ENCODE results near the gene NDUFAF5.
A peak's percentile ranks its signal among the peaks of the same experiment; 100 is the strongest.
"Not testable (repeated sequence)": the region's sequence is repeated elsewhere in the genome, so short reads cannot be mapped to it uniquely, and the experiment has no call there.

The NDUFAF5 gene, protein sequence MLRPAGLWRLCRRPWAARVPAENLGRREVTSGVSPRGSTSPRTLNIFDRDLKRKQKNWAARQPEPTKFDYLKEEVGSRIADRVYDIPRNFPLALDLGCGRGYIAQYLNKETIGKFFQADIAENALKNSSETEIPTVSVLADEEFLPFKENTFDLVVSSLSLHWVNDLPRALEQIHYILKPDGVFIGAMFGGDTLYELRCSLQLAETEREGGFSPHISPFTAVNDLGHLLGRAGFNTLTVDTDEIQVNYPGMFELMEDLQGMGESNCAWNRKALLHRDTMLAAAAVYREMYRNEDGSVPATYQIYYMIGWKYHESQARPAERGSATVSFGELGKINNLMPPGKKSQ

DNA sequence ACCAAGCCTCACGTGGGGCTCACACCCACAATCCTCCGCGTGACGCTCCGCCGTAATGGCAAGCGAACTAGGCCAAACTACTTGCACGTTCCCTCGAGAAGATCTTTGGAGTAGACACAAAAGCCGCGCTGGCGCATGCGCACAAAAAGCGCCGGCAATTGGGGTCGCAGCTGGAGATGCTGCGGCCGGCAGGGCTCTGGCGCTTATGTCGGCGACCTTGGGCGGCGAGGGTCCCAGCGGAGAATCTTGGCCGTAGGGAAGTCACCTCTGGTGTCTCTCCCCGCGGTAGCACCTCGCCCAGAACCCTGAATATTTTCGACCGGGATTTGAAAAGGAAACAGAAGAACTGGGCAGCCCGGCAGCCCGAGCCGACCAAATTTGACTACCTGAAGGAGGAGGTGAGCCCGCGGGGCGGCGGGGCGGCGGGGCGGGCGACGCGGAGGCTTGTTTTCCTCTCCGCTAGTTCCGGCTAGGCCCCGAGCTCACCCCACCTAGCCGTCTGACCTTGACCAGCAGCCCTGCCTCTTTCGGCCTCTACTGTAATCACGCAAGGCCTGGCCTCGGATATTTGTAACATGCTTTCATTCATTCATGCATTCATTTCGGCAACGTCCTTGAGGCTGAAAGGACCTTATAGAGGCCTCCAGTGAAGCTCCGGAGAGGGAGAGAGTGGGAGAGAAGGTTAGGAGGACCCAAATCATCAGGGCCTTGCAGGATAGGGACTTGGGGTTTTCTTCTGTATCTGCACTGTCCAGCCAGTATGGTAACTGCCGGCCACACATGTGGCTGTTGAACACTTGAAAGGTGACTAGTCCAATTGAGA lies at the start of gene NDUFAF5, which contains the start of gene ESF1:
NDUFAF5 (plus strand) TSS at position 136 of the 823 bp plus-strand sequence; CDS start at position 177, 41 bp downstream.
ESF1 (minus strand) TSS at position 27 of the 823 bp plus-strand sequence. CDS start 1,779 bp downstream, outside the sequence.
- peak; percentile 96 for DNase-seq (ENCODE audit: low read depth)

DNA sequence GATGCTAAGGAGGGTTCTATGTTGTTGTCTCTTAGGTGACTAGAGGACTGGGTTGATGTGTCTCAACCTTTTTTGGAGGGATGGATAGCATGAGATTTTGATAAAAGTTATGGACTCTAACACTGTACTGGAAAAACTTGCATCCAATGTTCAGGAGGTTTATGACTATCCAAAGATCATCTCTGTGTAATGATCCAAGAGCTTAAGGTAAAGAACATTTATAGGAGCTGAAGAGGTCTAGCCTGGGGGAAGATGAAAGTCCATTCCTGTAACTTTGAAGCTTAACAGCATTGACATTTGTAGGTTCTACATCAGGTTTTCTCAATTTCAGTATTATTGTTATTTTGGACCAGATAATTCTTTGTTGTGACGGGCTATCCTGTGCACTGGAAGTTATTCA lies 49.0 kb upstream of the NDUFAF5 start:
- no peak for DNase-seq (ENCODE audit: low read depth)

DNA sequence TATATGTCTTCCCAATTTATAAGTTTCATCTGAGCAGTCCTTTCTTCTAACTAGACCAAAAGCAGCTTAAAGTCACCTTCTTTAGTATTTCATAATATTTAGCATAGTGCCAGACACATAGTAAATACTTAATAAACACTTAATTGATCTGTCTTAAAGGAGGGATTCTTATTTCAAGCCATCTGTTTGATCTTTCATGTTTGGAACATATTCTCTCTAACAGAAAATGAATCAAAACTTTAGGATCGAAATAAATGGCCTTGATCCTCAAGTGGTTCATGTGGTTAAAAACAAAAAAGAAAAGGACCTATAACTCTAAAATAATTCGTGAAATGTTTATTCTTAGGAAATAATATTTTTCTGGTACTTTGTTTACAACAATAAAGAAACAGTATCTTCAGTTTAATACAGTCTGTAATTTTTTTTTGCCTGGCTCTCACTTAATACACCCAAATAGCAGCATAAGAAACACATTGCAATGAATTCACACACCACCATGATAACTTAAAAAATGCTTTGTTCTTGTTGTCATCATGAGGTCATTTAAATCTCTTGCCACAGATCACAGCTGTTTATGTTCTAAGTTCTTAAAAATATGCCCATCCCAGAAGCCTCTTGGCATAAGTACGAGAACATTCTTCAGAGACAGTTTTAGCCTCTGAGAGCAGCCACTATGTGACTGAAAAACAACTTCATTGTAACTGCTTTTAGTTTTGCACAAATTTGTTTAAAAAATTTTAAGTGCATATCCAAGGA lies 48.2 kb upstream of the NDUFAF5 start:
- peak; percentile 39 for DNase-seq (ENCODE audit: low read depth)

DNA sequence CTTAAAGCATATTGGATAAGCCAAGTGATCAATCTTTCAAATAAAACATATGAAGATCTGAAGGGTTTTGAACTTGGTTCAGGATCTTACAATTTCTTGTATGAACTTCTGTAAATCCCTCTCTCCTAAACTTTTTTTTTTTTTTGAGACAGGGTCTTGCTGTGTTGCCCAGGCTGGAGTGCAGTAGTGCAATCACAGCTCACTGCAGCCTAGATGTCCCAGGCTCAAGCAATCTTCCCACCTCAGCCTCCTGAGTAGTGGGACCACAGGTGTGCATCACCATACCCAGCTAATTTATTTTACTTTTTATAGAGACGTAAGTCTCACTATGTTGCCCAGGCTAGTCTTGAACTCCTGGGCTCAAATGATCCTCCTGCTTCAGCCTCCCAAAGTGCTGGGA lies 46.6 kb upstream of the NDUFAF5 start:
- DNase-seq (ENCODE audit: low read depth) = not testable (repeated sequence)

DNA sequence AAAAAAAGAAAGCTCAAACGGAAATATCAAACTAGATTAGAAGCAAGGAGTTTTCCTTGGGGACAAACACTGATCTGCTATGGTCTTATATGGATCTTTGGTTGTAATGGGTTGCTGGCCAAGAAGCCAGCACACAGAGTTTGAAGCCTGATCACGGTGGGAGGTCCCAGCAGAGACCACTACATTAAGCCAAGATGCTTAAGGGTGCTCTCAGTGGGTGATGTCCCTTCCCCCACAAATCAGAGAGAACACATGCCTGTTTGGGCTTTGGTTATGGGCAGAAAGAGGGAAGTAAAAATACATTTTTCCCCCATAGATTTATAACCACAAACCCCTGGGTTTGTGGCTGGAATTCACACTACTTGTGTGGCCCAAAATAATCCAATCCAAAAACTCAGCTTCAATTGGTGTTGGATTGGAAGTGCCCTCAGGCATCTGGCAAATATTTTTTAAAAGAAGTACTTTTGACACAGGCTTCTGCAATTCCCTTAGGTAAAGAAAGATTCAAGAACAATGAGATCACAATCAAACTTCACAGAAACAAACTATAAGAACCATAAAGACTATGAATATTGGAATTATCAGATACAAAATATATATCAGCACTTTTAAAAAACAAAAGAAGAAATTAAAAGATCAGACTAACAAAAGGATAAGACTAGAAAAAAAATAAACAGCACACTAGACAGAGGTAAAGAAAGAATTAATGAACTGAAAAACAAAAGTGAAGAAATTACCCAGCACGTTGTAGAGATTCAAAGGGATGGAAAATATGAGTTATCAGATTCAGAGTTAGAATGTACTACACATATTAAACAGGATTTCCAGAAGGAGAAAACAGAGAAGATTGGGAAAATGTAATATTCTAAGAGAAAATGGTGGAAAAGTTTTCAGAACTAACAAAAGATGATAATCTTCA lies 44.8 kb upstream of the NDUFAF5 start:
- DNase-seq (ENCODE audit: low read depth) = no peak

DNA sequence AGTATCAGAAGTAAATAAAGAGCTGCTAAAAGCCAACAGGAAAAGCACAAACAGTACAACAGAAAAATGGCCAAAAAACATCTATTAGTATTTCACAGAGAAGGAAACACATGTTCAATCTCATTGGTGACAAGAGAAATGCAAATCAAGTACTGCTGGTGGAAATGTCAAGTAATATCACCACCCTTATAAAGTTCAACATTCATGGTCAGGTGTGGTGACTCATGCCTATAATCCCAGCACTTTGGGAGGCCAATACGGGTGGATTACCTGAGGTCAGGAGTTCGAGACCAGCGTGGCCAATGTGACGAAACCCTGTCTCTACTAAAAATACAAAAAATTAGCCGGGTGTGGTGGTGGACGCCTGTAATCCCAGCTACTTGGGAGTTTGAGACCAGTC lies 42.9 kb upstream of the NDUFAF5 start:
- no peak for DNase-seq (ENCODE audit: low read depth)

DNA sequence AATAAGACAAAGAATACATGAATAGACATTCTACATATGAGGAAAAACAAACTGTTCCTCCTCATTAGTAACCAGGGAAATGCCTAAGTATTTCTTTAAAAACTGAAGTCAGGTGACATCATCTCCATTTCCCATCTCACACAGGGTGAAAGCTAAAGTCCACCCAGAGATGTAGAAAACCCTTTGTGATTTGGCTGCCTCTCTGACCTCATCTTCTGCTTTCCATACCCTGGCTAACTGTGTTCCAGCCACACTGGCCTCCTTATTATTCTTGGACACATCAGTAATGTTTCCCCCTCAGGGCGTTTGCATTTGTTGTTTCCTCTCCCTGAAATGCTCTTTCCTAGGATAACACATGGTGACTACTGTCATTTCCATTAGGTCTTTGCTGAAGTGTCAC lies 40.5 kb upstream of the NDUFAF5 start:
- DNase-seq (ENCODE audit: low read depth) = no peak

DNA sequence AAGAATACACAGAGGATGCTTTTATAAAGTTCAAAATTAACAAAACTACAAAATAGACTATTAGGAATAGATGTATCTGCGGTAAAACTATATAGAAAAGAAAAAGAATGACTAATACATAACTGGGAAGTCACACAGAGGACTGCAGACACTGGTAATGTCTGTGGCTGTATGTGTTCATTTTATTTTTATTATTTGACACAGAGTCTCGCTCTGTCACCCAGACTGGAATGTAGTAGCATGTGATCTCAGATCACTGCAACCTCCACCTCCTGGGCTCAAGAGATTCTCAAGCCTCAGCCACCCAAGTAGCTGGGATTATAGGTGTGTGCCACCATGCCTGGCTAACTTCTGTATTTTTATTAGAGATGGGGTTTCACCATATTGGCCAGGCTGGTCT lies 39.0 kb upstream of the NDUFAF5 start:
- DNase-seq (ENCODE audit: low read depth) = no peak

DNA sequence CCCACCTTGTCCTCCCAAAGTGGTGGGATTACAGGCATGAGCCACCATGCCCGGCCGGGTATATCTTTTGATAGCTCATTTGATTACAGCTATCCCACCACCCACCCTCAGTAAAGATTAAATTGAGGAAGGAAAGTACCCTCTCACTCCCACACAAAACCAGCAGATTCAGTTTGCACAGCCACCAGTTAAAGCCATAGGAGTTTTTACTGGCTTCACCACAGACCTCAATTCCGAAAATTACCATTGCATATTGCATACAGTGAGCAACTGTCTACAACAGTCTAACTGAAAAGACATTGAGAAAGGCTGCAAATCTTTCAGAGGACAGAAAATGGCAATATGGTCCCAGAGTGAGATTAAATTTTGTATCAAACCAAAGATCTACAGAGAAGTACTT lies 35.0 kb upstream of the NDUFAF5 start:
- DNase-seq (ENCODE audit: low read depth) = no peak

DNA sequence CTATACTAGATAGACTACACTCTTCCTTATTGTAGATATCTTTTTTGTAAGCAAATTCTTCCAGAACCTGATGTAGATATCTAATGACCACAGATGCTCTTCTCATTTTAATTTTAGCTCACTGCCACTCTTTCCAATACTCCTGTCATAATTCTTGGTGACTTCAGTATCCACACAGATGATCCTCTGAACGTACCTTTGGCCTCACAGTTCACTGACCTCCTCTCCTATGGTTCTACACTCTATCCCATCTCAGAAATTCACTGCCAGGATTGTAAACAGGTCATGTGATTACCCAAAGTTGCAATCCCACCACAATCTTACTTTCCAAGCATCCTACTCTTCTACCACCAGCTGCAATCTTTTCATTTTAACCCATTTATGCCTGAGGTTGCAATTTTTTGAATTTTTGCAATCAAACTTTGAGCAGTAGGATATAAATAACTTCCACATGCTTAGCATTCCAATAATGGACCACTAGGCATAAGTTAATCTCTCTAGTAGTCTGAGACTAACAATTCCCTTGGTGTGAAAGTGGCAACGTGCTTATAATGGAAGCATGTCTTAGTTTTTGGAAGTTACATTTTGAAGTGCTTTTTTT lies 31.3 kb upstream of the NDUFAF5 start:
- no peak for DNase-seq (ENCODE audit: low read depth)

DNA sequence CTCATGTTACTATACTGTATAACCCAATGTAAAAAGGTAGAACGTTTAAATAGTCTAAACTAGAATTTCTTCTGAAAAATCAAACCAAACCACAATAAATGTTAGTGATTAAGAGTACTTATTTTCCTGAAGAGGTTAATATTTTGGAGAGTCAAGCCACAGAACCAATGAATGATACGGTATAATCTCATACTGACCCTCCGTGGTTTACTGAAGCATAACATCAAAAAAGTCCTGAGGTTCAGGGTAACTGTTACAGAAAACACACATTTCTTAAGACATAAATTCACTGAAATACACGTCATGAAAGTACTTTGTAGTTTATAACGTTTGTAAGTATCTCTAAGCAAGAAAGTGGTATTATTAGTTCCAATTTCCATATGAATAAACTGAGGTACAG lies 29.0 kb upstream of the NDUFAF5 start:
- DNase-seq (ENCODE audit: low read depth) = no peak

DNA sequence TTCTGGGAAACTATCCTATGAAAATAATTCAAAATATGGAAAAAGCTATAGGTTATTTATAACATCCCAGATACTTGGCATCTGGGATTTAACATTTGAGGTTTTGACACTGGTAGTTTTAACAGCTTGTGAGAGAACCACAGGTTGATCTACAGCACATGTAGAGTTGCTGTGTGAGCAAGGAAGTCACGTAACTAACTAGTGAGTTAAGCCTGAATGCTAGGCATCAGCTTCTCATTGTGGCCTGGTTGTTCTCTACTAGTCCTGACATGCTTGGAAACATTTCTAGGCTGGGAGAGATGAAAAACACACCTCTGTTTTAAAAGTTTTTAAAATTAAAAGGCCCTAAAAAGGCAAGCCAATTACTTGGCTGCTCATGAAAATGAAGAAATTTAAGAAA lies 28.3 kb upstream of the NDUFAF5 start:
- DNase-seq (ENCODE audit: low read depth) = no peak

DNA sequence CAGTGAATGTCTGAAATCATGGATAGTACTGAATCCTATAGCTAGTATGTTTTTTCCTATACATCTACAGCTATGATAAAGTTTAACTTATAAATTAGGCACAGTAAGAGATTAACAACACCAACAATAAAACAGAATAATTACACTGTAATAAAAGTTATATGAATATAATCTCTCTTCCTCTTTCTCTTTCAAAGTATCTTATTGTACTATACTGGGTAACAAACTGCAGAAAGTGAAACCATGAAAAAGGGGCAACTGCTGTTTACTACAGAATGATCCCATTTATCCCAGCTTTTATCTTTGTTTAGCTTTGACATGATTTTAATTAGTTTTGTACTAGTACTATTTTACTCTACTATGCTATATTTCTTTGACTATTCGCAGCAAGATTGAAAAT lies 25.9 kb upstream of the NDUFAF5 start:
- DNase-seq (ENCODE audit: low read depth) = no peak

DNA sequence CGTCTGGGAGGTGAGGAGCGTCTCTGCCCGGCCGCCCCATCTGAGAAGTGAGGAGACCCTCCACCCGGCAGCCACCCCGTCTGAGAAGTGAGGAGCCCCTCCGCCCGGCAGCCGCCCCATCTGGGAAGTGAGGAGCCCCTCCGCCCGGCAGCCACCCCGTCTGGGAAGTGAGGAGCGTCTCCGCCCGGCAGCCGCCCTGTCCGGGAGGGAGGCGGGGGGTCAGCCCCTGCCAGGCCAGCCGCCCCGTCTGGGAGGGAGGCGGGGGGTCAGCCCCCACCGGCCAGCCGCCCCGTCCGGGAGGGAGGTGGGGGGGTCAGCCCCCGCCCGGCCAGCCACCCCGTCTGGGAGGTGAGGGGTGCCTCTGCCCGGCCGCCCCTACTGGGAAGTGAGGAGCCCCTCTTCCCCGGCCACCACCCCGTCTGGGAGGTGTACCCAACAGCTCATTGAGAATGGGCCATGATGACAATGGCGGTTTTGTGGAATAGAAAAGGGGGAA lies 24.3 kb upstream of the NDUFAF5 start:
- not testable (repeated sequence) for DNase-seq (ENCODE audit: low read depth)

DNA sequence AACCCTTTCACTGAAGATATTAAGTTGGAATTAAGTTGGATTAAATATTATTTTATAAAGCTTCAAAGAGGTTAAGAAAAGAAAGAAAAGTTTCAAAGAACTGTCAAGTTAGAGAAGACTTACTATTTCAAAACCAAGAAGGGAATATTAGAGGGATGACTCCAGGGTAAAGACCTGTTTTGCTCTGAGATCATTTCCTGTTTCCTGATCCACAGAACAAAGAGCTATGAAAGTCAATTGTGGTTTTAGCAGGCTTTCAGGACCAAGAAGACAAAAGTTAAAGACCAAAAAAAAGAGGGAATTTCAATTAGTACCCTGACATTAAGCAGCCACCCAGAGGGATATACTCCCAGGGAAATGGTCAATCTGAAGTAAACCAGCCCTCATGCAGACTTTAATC lies 19.5 kb upstream of the NDUFAF5 start:
- DNase-seq (ENCODE audit: low read depth) = no peak

DNA sequence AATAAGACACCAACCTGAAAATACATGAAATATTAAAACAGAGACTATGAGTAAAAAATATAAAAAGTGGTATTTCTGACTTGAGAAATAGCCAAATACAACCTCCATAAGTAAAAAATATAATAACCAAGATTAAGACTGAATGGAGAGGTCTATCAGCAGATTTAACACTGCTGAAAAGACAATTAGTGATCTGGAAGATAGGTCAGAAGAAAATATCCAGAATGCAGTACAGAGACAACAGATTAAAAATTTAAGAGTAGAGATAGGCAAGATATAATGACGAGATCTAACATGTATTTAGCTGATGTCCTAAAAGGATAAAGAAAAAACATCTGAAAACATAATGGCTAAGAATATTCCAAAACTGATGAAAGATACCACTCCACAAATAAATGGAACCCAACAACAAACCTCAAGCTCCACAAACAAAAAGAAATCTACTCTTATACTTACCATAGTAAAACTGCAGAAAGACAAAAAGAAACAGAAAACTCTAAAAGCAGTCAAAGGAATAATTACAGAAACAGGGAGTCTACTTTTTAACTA lies 18.9 kb upstream of the NDUFAF5 start:
- DNase-seq (ENCODE audit: low read depth) = no peak

DNA sequence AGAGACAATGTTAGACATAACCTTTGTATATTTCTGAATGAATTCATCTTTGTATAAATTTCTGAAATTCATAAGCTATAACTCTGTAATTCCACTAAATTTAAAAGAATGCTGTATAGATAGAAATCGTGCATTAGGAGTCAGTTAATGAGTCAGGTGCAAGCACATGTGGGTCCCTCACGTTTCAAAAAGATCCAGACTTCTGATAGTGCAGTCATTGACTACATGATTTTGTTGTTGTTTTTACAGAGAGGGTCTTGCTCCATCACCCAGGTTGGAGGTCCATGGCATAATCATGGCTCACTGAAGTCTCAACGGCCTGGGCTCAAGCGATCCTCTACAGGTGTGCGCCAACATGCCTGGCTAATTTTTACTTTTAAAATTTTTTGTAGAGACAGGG lies 14.7 kb upstream of the NDUFAF5 start:
- no peak for DNase-seq (ENCODE audit: low read depth)

DNA sequence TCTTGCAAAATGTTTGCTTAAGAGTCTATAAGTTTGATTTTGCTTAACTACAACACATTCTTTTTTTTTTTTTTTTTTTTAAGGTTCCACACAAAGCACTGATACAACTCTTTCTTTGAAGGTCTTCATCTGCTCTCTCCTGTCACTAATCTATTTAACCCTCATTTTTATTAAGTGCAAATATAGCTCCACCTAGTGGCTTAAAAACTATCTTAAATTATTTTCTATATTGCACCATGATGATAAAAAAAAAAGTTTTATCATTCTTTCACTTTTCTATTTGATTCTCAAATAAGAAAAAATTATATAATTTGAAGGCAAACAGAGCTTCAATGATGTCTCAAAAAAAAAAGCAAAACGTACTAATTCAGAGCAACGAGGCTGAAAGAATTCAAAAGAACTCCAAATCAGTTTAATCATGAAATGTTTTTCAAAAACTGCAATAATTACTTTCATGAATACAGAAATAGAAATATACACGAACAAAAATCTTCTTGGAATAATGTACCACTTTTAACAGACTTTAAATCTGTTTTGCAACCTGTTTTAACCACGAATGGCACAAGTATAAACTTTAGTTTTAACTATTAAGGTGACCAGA lies 12.9 kb upstream of the NDUFAF5 start:
- DNase-seq (ENCODE audit: low read depth) = no peak

DNA sequence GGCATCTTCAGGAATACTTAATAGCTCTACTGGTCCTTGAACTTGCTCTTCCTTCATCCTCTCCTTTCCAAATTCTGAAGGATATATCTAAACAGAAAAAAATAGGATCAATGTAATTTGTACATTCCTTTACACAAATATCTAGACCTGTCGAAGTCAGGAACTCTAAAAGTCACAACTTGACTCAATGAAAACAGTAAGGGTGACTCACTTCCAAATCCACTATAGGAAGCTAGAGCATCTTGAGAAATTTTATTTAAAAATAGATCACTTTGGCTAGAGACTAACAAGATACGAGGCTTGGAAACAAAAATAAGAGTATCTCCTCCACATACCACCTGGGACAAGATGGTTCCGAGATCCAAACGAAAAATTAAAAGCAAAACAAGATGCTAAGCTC lies 12.3 kb upstream of the NDUFAF5 start:
- DNase-seq (ENCODE audit: low read depth) = no peak

DNA sequence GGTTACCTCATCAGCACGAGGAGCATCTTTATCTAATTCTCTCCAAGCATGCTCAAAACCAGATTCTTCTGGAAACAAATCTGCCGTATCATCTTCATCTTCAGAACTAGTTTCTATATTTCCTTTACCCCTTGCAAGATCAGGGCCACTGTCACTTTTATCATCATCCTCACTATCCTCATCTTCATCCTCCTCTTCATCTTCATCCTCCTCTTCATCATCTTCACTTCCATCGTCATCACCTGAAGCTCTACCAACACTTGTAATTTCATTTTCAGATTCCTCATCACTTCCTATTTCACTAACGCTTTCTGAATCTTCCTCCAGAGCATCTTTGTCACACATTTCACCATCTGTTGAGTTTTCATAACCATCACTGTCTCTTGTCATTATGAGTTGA lies 9.0 kb upstream of the NDUFAF5 start:
- no peak for DNase-seq (ENCODE audit: low read depth)
